ENCODE data around the gene PTRH2.
"Not testable (repeated sequence)": the region's sequence is repeated elsewhere in the genome, so short reads cannot be mapped to it uniquely, and the experiment has no call there.

PTRH2 gene

DNA sequence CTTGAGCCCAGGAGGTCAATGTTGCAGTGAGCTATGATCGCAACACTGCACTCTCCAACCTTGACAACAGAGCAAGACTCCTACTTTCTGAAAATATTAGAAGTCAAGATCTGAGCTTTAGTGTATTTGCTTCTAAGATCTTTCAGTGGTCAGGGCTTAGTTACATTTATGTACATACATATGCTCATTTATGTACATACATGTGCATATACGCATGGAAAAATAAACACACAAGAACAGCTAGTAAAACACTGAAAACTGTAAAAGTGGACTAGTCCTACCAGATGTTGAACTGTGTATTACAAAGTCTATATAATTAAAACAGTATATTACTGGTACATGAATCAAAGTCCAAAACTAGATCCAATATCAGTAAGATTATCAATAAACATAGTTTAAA is 28.3 kb downstream of the PTRH2 start:
- Histone ChIP-seq H3K4me3 (ENCODE audit: insufficient read depth, low read depth, low read length) (no peak overlapping the region), H3K27ac (ENCODE audit: insufficient read depth, low read depth, low read length, poor library complexity, severe bottlenecking) (no peak overlapping the region), H3K4me1 (ENCODE audit: control insufficient read depth, insufficient read depth, low read length) (no peaks in the 10 kb centered on the region), H3K27me3 (ENCODE audit: control insufficient read depth, insufficient read depth, low read length, poor library complexity, severe bottlenecking) (no peaks in the 10 kb centered on the region), H3K9me3 (ENCODE audit: control insufficient read depth, low read length) (no peaks in the 10 kb centered on the region), H3K36me3 (ENCODE audit: control insufficient read depth, insufficient read depth, low read length) (peaks cover 69% of the 10 kb centered on the region)
- WGBS, 2 experiments: 33 to 60% methylated on average over 1 of the region's 2 CpGs

DNA sequence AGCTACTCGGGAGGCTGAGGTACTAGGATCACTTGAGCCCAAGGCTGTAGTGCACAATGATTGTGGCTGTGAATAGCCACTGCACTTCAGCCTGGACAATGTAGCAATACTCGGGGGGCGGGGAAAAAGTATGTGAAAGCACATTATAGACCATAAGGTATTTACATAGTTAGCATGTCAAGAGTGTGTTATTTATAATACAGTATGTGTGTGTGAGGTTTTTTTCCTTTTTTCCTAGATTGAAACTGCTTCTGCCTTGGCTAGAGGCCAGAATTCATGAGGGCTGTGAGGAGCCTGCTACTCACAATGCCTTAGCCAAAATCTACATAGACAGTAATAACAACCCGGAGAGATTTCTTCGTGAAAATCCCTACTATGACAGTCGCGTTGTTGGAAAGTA is 30.5 kb downstream of the PTRH2 start:
- Histone ChIP-seq H3K27me3 (ENCODE audit: control insufficient read depth, insufficient read depth, low read length, poor library complexity, severe bottlenecking) (no peaks in the 10 kb centered on the region), H3K36me3 (ENCODE audit: control insufficient read depth, insufficient read depth, low read length) (peaks cover 59% of the 10 kb centered on the region), H3K9me3 (ENCODE audit: control insufficient read depth, low read length) (no peaks in the 10 kb centered on the region), H3K27ac (ENCODE audit: insufficient read depth, low read depth, low read length, poor library complexity, severe bottlenecking) (no peak overlapping the region), H3K4me1 (ENCODE audit: control insufficient read depth, insufficient read depth, low read length) (no peaks in the 10 kb centered on the region), H3K4me3 (ENCODE audit: insufficient read depth, low read depth, low read length) (no peak overlapping the region)
- WGBS, 2 experiments: 92 to 97% methylated on average over 7 of the region's 7 CpGs

DNA sequence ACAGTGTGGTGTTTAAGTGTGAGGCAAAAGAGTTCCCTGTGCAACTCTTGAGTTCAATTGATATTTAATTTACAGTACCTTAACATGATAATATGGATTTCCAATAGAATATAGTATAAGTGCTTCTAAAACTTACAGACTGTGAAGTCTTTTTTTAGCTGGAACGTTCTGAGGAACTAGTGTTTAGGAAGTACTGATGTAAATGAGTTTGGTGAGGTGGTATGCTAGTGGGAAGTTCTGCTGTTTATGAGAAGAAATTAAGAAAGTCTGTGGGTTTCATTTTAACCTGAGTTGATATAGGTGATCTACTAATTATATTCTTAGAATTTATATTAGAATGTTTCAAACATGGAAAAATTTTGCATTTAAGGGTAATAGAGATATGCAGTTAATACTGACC is 32.0 kb downstream of the PTRH2 start:
- H3K27ac ChIP-seq (ENCODE audit: insufficient read depth, low read depth, low read length, poor library complexity, severe bottlenecking): no peak overlapping the region
- peaks cover 45% of the 10 kb centered on the region for H3K36me3 ChIP-seq (ENCODE audit: control insufficient read depth, insufficient read depth, low read length)
- WGBS, 2 experiments: 93 to 100% methylated on average over 1 of the region's 1 CpG

DNA sequence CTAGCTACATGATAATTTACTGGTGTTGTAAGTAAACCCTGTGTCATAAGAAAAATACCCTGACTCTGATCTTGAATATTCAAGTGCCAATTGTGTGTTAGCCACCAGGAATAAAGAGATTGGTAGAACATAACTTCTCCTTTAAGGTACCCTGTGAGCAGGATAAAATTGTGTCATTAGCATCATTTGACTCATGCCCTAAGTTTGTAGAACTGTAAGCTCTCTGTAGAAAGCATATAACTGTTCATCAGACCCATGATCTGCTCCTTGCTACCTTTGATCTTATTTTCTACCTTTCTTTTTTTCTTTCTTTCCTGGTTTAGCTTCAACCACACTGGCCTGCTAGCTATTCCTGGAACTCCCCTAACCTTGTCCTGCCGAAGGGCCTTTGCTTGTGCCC is 35.8 kb downstream of the PTRH2 start:
- Histone ChIP-seq H3K4me1 (ENCODE audit: control insufficient read depth, insufficient read depth, low read length) (no peaks in the 10 kb centered on the region), H3K36me3 (ENCODE audit: control insufficient read depth, insufficient read depth, low read length) (peaks cover 46% of the 10 kb centered on the region), H3K9me3 (ENCODE audit: control insufficient read depth, low read length) (no peaks in the 10 kb centered on the region), H3K4me3 (ENCODE audit: insufficient read depth, low read depth, low read length) (no peak overlapping the region), H3K27me3 (ENCODE audit: control insufficient read depth, insufficient read depth, low read length, poor library complexity, severe bottlenecking) (no peaks in the 10 kb centered on the region), H3K27ac (ENCODE audit: insufficient read depth, low read depth, low read length, poor library complexity, severe bottlenecking) (no peak overlapping the region)
- 93 to 100% methylated on average over 1 of the region's 1 CpG for WGBS, 2 experiments

More for the DNA sequence above, 32.0 kb downstream of the PTRH2 start:
- Histone ChIP-seq H3K4me1 (ENCODE audit: control insufficient read depth, insufficient read depth, low read length) (no peaks in the 10 kb centered on the region), H3K4me3 (ENCODE audit: insufficient read depth, low read depth, low read length) (no peak overlapping the region), H3K9me3 (ENCODE audit: control insufficient read depth, low read length) (no peaks in the 10 kb centered on the region), H3K27me3 (ENCODE audit: control insufficient read depth, insufficient read depth, low read length, poor library complexity, severe bottlenecking) (no peaks in the 10 kb centered on the region)

DNA sequence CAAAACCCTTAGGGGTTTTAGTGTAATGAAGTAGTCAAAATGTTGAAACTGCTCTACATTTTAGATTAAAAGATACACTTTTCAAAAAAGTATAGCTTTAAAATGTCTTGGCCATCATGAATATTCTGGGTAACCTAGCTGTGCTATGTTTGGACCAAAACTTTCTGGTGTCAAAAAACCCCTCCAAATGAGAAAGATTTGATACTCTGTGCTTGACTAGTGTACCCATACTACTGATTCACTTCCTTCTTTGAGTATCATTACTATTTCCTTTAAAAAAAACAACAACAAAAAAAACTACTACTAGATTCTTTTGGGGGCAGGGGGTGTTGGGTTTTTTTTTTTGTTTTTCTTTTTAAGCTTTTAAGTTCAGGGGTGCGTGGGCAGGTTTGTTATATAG is 37.3 kb downstream of the PTRH2 start:
- no peaks in the 10 kb centered on the region for H3K4me1 ChIP-seq (ENCODE audit: control insufficient read depth, insufficient read depth, low read length)
- no peak overlapping the region for H3K27ac ChIP-seq (ENCODE audit: insufficient read depth, low read depth, low read length, poor library complexity, severe bottlenecking)
- no peaks in the 10 kb centered on the region for H3K27me3 ChIP-seq (ENCODE audit: control insufficient read depth, insufficient read depth, low read length, poor library complexity, severe bottlenecking)
- 100% methylated on average over 1 of the region's 1 CpG; no CpG with 5 or more reads in 1 of the 2 experiments for WGBS, 2 experiments
- no peak overlapping the region for H3K4me3 ChIP-seq (ENCODE audit: insufficient read depth, low read depth, low read length)
- H3K36me3 ChIP-seq (ENCODE audit: control insufficient read depth, insufficient read depth, low read length): peaks cover 47% of the 10 kb centered on the region
- no peaks in the 10 kb centered on the region for H3K9me3 ChIP-seq (ENCODE audit: control insufficient read depth, low read length)

DNA sequence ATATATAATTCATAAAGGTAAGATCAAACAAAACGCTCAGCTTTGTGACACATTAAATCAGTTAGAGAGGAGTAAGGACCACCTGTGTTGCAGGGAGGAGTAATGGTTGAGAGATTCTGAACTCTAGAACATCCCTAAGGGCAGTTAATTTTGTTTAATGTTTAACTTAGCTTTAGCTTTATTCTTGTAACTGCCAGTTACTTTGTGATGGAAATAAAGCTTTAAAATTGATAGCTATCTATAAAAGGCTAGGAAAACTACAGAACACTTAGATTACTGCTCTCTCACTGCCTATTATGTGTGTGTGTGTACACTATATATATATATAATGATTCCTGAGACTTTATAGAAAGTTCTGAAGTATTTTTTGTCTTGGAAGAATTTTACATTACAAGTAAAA is 37.8 kb downstream of the PTRH2 start:
- H3K4me3 ChIP-seq (ENCODE audit: insufficient read depth, low read depth, low read length): no peak overlapping the region
- H3K27ac ChIP-seq (ENCODE audit: insufficient read depth, low read depth, low read length, poor library complexity, severe bottlenecking): no peak overlapping the region
- no peaks in the 10 kb centered on the region for H3K9me3 ChIP-seq (ENCODE audit: control insufficient read depth, low read length)
- WGBS, 2 experiments: 89 to 95% methylated on average over 1 of the region's 1 CpG
- peaks cover 46% of the 10 kb centered on the region for H3K36me3 ChIP-seq (ENCODE audit: control insufficient read depth, insufficient read depth, low read length)
- no peaks in the 10 kb centered on the region for H3K27me3 ChIP-seq (ENCODE audit: control insufficient read depth, insufficient read depth, low read length, poor library complexity, severe bottlenecking)
- no peaks in the 10 kb centered on the region for H3K4me1 ChIP-seq (ENCODE audit: control insufficient read depth, insufficient read depth, low read length)

DNA sequence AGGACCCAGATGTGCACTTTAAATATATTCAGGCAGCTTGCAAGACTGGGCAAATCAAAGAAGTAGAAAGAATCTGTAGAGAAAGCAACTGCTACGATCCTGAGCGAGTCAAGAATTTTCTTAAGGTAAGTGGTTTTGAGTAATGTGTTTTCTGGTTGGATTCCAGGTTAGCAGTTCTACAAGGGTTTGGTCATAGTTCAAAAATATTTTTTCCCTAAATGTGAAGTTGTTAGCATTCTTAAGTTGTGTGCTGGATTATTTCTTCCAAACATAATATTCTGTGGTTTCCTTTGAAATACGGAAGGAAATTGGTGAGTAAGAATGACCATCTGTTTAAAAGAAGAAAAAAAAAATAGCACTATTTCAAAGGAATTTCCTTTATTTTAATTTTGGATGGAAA is 38.4 kb downstream of the PTRH2 start:
- Histone ChIP-seq H3K4me3 (ENCODE audit: insufficient read depth, low read depth, low read length) (no peak overlapping the region), H3K27ac (ENCODE audit: insufficient read depth, low read depth, low read length, poor library complexity, severe bottlenecking) (no peak overlapping the region), H3K27me3 (ENCODE audit: control insufficient read depth, insufficient read depth, low read length, poor library complexity, severe bottlenecking) (no peaks in the 10 kb centered on the region), H3K4me1 (ENCODE audit: control insufficient read depth, insufficient read depth, low read length) (no peaks in the 10 kb centered on the region), H3K9me3 (ENCODE audit: control insufficient read depth, low read length) (no peaks in the 10 kb centered on the region), H3K36me3 (ENCODE audit: control insufficient read depth, insufficient read depth, low read length) (peaks cover 40% of the 10 kb centered on the region)
- 98 to 100% methylated on average over 2 of the region's 3 CpGs for WGBS, 2 experiments

DNA sequence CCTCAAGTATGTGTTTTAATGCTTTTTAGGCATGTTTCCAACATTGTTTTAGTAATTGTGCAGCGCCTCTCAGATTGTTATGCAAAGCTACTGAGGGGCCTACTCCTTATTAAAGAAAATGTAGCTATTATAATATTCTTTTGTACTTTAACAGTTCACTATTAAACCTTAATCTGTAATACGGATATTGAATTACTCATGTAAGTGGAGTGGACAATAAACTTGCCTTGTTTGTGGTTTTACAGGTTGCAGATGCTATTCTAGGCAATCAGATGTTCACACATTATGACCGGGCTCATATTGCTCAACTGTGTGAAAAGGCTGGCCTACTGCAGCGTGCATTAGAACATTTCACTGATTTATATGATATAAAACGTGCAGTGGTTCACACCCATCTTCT is 41.0 kb downstream of the PTRH2 start:
- H3K4me1 ChIP-seq (ENCODE audit: control insufficient read depth, insufficient read depth, low read length): no peaks in the 10 kb centered on the region
- peaks cover 47% of the 10 kb centered on the region for H3K36me3 ChIP-seq (ENCODE audit: control insufficient read depth, insufficient read depth, low read length)
- H3K27me3 ChIP-seq (ENCODE audit: control insufficient read depth, insufficient read depth, low read length, poor library complexity, severe bottlenecking): no peaks in the 10 kb centered on the region
- no peaks in the 10 kb centered on the region for H3K9me3 ChIP-seq (ENCODE audit: control insufficient read depth, low read length)
- H3K4me3 ChIP-seq (ENCODE audit: insufficient read depth, low read depth, low read length): no peak overlapping the region
- H3K27ac ChIP-seq (ENCODE audit: insufficient read depth, low read depth, low read length, poor library complexity, severe bottlenecking): no peak overlapping the region
- WGBS, 2 experiments: 95 to 99% methylated on average over 4 to 5 of the region's 5 CpGs

DNA sequence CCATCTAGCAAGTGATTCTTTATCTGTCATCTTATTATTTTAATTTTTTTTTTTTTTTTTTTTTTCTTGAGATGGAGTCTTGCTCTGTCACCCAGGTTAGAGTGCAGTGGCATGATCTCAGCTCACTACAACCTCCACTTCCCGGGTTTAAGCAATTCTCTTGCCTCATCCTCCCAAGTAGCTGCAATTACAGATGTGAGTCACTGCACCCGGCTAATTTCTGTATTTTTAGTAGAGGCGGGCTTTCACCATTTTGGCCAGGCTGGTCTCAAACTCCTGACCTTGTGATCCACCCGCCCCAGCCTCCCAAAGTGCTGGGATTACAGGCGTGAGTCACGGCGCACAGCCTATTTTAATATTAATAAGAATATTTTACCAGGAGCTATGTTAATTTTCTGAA is 50.6 kb downstream of the PTRH2 start:
- not testable (repeated sequence) for H3K27ac ChIP-seq (ENCODE audit: insufficient read depth, low read depth, low read length, poor library complexity, severe bottlenecking); H3K27me3 ChIP-seq (ENCODE audit: control insufficient read depth, insufficient read depth, low read length, poor library complexity, severe bottlenecking); H3K4me1 ChIP-seq (ENCODE audit: control insufficient read depth, insufficient read depth, low read length); H3K4me3 ChIP-seq (ENCODE audit: insufficient read depth, low read depth, low read length); H3K9me3 ChIP-seq (ENCODE audit: control insufficient read depth, low read length)
- 94 to 98% methylated on average over 4 of the region's 7 CpGs for whole genome bisulfite sequencing, 2 experiments
- peaks cover 43% of the 10 kb centered on the region for H3K36me3 ChIP-seq (ENCODE audit: control insufficient read depth, insufficient read depth, low read length)

DNA sequence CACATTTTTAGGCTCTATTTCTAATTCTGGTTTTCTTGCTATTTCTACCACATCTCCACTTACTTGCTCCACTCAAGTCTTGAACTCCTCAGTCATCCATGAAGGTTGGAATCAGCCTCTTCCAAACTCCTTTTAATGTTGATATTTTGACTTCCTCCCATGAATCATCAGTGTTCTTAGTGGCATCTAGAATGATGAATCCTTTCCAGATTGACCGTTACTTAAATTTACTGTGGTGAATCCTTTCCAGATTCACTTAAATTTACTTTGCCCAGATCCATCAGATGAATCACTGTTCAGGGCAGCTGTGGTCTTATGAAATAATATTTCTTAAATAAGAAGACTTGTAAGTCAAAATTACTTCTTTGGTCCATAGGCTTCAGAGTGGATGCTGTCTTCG is 55.1 kb downstream of the PTRH2 start:
- no peak overlapping the region for H3K4me3 ChIP-seq (ENCODE audit: insufficient read depth, low read depth, low read length)
- H3K27me3 ChIP-seq (ENCODE audit: control insufficient read depth, insufficient read depth, low read length, poor library complexity, severe bottlenecking): no peaks in the 10 kb centered on the region
- 90 to 95% methylated on average over 2 of the region's 2 CpGs for WGBS, 2 experiments
- H3K36me3 ChIP-seq (ENCODE audit: control insufficient read depth, insufficient read depth, low read length): peaks cover 50% of the 10 kb centered on the region
- H3K27ac ChIP-seq (ENCODE audit: insufficient read depth, low read depth, low read length, poor library complexity, severe bottlenecking): no peak overlapping the region
- no peaks in the 10 kb centered on the region for H3K4me1 ChIP-seq (ENCODE audit: control insufficient read depth, insufficient read depth, low read length)
- no peaks in the 10 kb centered on the region for H3K9me3 ChIP-seq (ENCODE audit: control insufficient read depth, low read length)

DNA sequence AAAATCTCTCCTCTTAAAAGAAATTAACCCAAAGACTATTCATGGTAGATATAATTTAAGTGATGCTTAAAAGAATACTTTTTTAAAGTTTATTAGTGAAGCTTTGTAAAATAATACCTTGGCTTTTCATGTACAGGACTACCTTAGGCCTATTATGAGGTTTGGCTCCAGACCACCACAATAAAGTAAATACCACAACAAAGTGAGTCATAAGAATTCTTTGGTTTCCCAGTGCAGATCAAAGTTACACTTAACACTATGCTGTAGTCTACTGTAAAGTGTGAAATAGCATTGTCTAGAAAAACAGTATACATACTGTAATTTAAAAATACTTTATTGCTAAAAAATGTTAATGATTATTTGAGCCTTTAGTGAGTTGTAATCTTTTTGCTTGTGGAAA is 55.9 kb downstream of the PTRH2 start:
- peaks cover 51% of the 10 kb centered on the region for H3K36me3 ChIP-seq (ENCODE audit: control insufficient read depth, insufficient read depth, low read length)

More for the DNA sequence above, 55.9 kb downstream of the PTRH2 start:
- Histone ChIP-seq H3K27ac (ENCODE audit: insufficient read depth, low read depth, low read length, poor library complexity, severe bottlenecking) (no peak overlapping the region), H3K4me1 (ENCODE audit: control insufficient read depth, insufficient read depth, low read length) (no peaks in the 10 kb centered on the region), H3K9me3 (ENCODE audit: control insufficient read depth, low read length) (no peaks in the 10 kb centered on the region), H3K27me3 (ENCODE audit: control insufficient read depth, insufficient read depth, low read length, poor library complexity, severe bottlenecking) (no peaks in the 10 kb centered on the region), H3K4me3 (ENCODE audit: insufficient read depth, low read depth, low read length) (no peak overlapping the region)

All from ectodermal cell (in vitro differentiated cells).